Brain pericyte (primary cell): ENCODE data around the gene AGL.
"Not testable (repeated sequence)": the region's sequence is repeated elsewhere in the genome, so short reads cannot be mapped to it uniquely, and the experiment has no call there.

Source experiments
- DNase-seq: peaks from one replicate; pipeline ENCODE4 v3.0.0-alpha.2; 2012; ENCODE audit warnings: low read depth, low spot score

Gene AGL

DNA sequence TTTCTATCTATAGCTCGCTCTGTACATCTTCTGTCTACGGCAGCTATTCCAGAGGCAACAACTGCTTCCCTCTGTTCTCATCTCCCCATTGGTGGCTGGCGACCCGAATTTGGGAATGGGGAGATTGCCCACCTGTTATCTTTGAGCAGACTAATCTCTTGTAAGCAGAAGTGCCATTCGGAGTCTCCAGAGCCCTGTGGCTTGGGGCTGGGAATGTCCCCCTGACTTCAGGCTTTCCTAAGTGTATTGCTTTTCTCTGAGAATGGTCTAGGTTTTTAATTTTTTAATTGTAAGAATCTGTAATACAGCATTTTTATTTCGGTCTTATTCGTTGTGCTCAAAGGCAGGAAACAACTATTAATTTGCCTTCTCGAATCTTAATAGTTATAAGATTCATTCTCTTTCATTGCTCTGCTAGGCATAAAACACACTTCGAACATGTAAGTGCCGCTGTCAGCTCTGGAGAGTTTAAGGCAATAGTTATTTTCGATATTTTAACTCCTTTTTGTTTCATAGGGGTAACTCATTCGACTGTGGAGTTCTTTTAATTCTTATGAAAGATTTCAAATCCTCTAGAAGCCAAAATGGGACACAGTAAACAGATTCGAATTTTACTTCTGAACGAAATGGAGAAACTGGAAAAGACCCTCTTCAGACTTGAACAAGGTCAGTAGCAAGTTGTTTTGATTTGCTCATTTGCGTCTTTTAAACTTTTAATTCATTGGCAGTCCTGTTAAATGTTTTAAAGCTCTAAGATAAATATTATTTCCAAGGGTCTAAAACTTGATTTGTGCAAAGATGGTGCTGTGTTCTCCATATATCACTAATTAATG, 514 bp downstream of the AGL start:
- DNase-seq = no peak

- no peak for DNase-seq
Measured at GRCh38 chr1:99851850-99852454, 1.8 kb downstream of the AGL start.

GRCh38 chr1:99852648-99853047, 2.5 kb downstream of the AGL start:
- DNase-seq = no peak

GRCh38 chr1:99855914-99856450, 5.8 kb downstream of the AGL start:
- no peak for DNase-seq

GRCh38 chr1:99857041-99857440, 6.9 kb downstream of the AGL start:
- DNase-seq = not testable (repeated sequence)

- no peak for DNase-seq
Measured at GRCh38 chr1:99858286-99858685, 8.1 kb downstream of the AGL start.

- no peak for DNase-seq
Measured at GRCh38 chr1:99858881-99859280, 8.7 kb downstream of the AGL start.

- DNase-seq = no peak
Measured at GRCh38 chr1:99860703-99861102, 10.5 kb downstream of the AGL start.

GRCh38 chr1:99867682-99868081, 17.5 kb downstream of the AGL start:
- no peak for DNase-seq

GRCh38 chr1:99869304-99869703, 19.1 kb downstream of the AGL start:
- DNase-seq = no peak

DNA sequence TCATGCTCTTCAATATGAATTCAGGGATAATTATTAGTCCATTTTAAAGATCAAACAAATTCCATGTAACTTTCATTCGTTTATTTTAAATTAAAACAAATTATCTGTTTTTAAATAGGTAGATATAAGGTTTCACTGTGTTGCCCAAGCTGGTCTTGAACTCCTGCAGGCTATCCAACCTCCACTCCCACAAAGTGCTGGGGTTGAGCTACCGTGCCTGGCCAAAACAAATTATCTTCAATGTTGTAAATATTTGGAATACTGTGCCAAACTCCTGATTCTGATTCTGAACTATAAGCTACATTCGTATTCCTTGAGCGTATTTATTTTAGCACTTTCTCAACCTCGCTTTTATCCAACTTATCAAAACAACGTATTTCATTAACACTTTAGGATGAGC, 19.6 kb downstream of the AGL start:
- no peak for DNase-seq

DNA sequence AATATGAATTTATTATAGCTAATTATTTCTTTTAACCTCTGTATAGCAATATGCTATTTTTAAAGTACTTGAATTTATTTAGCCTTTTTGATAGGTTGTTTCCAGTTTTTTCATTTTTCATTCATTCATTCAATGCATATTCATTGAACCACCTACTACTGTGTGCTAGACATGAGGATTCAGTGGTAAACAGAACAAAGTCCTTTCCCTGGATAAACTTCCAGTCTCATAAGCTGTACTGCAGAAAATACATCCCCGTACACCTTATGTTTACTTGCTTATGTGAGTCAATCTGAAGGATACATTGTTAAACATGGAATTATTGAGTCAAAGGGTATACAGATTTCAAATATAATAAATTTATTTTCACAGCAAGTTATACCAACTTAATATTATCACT, 21.9 kb downstream of the AGL start:
- no peak for DNase-seq

DNA sequence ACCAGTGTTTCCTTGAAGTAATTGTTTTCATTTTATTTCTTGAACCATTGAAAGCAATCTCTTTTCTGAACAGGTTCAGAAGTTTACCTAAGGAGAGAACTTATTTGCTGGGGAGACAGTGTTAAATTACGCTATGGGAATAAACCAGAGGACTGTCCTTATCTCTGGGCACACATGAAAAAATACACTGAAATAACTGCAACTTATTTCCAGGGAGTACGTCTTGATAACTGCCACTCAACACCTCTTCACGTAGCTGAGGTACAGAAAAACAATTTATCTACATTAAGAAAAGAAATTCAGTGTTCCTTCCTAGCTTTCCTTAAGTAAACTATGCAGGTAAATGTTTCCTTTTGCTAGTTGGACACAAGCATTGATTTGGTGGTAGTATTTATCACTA, 27.4 kb downstream of the AGL start:
- DNase-seq = no peak

- DNase-seq = no peak
Measured at GRCh38 chr1:99886179-99886578, 36.0 kb downstream of the AGL start.

- DNase-seq = no peak
Measured at GRCh38 chr1:99886841-99887240, 36.7 kb downstream of the AGL start.

DNA sequence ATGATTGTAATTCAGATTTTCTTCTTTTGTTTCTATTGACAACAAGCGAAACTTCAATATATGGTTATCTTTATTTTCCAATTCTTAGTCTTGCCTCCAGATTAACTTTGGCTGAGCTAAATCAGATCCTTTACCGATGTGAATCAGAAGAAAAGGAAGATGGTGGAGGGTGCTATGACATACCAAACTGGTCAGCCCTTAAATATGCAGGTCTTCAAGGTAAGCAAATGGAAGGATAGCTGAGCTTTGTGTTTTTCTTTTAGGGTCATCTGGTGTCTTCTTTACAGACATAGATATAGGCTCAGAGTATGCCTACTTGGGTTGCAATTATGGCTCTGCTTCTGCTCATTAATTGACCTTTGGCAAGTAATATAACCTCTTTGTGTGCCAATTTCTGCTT, 37.7 kb downstream of the AGL start:
- no peak for DNase-seq

- no peak for DNase-seq
Measured at GRCh38 chr1:99891997-99892396, 41.8 kb downstream of the AGL start.

DNA sequence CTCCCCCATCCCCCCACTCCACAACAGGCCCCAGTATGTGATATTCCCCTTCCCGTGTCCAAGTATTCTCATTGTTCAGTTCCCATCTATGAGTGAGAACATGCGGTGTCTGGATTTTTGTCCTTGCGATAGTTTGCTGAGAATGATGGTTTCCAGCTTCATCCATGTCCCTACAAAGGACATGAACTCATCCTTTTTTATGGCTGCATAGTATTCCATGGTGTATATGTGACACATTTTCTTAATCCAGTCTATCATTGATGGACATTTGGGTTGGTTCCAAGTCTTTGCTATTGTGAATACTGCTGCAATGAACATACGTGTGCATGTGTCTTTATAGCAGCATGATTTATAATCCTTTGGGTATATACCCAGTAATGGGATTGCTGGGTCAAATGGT, 53.1 kb downstream of the AGL start:
- DNase-seq = not testable (repeated sequence)

GRCh38 chr1:99906535-99906934, 56.4 kb downstream of the AGL start:
- no peak for DNase-seq

DNA sequence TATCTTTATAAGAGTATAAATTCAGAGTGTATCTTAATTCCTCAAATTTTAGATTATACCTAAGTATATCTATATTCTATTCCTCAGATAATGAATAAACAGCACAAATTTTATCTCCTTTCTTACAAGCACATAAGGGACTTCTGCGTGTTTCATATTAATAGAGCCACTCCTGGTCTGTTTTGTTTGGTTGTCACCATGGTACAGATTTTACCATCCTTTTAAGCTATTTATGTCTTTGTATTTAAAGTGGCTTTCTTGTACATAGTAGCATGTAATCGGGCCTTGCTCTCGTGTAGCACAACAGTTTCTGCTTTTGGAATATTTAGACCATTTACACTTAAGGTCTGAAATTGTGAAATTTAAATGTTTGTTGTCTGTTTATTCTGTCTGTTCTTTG, 67.1 kb downstream of the AGL start:
- DNase-seq = no peak

DNA sequence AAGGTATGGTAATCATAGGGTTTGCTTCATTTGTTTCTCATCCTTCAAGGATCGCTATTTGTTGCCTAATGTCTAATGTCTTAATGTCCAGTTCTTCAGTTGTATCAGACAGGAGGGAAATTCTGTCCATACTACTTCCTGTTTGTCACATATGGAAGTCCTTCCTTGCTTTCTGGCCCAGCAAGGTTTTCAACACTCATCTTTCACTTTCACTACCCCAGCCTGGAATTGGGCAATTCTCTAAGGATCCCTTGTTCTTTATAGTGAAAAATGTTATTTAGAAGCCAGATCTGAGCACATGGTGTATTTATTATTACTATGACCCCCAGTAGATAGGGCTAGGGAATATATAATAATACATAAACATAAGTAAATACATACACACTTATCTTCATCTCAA, 69.1 kb downstream of the AGL start:
- DNase-seq = no peak

DNA sequence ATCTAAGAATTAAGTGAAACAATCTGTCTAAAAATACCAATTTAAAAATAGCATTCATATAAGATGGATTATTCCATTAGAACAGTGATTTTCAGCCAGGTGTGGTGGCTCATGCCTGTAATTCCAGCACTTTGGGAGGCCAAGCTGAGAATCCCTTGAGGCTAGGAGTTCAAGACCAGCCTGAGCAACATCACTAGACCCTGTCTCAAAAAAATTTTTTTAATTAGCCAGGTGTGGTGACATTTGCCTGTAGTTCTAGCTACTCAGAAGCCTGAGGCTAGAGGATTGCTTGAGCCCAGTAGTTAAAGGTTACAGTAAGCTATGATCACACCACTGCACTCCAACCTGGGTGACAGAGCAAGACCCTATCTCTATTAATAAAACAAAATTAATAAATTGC, 84.6 kb downstream of the AGL start:
- no peak for DNase-seq

- DNase-seq = no peak
Measured at GRCh38 chr1:99935534-99935933, 85.4 kb downstream of the AGL start.
